Activated CD8-positive, alpha-beta memory T cell treated with anti-CD3 and anti-CD28 coated beads, Interleukin-2, amount 50 U/mL, for 48 hours (primary cell): ENCODE data around the gene GNAT2.

Experiments used
- DNase-seq: peaks from one replicate; pipeline ENCODE4 v3.0.0-alpha.2; 2020

The GNAT2 gene

DNA sequence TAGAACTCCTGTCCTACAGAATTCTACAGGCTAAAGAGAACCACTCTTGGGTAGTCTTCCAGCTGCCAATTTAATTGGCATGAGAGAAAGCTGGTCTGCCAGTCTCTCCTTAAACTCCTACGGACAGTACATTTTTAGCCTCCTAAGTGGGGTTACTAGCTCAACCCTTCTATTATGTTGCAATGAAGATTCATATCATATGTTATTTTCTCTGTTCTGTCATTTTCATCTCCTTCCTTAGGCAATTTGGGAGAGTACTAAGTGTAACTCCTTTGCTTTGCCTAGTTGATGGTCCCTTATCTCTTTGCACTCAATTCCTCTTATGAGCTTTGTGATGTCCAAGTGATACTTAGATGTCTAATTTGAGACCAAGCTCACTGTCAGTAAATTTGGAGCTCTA is 14.0 kb downstream of the GNAT2 start:
- no peak for DNase-seq

DNA sequence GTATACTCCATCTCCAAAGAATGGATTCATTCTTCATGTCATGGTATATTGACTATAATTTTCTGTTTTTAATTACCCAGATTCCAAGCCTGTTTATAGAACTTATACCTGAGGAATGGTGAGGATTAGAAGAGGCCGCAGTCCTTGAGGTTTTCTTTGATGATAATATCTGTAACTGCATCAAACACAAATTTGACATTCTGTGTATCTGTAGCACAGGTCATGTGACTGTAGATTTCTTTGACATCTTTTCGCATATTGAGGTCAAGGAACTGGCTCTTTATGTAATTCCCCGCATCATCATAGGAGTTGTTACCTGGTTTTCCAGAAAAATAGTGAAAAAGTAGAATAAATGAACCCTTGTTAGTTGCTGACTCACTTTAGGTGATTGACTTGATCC is 16.2 kb downstream of the GNAT2 start:
- DNase-seq = no peak

DNA sequence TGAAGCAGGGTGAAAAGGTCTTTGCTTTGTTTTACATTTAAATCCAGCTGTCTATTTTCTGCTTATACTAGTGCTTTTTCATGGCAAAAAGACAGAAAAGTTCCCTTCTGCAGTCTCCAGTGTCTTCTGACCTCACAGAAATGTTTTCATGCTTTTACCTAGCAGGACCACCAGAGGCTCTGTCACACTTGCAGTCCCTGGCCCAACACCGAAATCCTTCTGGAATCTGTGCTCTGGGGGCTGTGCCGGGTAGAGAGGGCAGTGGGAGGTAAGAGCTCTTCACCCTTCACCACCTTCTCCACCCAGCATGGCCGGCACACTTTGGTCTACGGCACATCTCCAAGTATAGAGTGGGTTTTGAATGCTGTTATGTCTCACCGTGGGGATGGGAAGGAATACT is 20.8 kb downstream of the GNAT2 start:
- DNase-seq = no peak

DNA sequence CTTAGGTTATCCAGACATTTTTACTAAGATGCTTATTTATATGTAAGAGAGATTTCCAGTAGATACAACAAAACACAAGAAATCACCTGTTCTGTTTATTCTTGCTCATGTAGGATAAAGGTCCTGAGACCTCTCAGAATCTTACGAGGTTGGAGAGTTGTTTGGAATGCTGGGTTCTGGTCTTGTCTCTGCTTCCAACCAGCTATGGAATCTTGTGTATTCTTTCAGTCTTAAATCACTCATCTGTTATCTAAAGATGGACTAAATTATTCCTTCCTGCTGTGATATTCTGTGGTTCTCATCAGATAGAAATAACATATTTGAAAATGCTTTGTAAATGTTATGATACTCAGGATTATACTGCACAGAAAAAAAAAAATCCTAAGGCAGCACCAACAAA is 21.3 kb downstream of the GNAT2 start:
- DNase-seq = no peak

DNA sequence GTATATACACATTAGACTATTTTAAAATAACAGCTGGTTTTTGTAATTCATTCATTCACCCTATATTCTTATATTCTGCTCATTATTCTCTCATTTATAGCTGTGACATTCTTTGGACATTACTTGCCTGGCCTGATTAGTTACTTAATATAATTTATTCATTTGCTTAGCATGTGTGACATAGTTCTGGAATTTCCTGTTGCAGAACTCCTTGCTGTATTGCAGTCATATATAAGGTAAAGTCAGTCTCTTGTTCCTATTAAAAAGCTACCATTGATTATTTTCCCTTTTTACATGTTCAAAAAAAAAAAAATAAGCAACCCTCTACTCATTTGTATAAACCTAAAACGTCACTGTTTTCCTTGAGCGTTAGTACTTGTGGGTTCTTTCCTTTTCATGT is 23.9 kb downstream of the GNAT2 start:
- DNase-seq = no peak

DNA sequence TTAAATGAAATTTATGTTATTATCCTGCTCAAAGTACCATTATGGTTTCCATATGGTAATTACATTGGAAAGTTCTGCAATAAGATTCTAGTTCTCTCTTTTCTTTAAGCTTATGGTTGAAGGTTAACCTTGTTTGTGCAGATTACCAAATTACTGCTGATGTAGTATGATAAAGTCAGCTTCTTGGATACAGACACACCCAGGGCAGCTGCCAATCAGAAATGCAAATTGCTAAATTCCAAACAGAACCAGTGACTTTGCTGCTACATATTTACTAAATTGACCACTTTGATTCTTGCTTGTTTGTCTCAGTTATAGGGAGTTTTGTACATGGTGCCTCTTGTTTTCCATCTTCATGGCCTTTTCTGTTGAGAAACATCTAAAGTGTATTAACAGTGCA is 26.5 kb downstream of the GNAT2 start:
- no peak for DNase-seq

DNA sequence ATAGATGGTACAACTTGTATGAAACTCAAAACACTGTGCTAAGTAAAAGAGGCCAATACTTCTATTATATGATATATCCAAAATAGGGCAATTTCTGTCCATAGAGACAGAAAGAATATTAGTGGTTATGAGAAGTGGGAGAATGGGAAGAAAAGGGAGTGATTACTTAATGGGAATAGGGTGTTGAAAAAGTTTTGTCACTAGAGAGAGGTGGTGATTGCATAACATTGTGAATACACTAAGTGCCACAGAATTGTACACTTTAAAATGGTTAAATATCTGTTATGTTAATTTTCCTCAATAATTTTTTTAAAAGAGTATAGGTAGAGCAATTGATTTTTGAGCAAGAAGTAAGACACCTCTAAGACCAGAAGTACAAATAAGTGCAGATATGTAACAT is 29.7 kb downstream of the GNAT2 start:
- DNase-seq = no peak

DNA sequence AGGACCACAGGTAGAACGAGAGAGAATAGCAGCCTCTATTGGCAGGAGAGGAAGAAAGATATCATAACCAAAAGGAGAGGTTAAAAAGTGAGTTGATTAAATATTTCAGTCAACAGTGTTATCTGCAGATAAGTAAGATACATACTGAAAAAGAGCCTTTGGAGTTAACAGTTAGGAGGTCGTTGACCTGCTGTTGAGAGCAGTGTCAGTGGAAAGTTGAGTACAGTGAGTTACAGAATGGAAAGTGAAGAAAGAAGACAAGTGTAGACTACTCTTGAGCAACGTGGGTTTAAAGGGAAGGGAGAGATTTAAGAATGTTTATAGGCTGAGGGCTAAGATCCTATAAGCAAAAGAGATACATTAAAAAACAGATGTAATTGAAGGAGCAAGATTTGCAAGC is 30.2 kb downstream of the GNAT2 start:
- DNase-seq = no peak

DNA sequence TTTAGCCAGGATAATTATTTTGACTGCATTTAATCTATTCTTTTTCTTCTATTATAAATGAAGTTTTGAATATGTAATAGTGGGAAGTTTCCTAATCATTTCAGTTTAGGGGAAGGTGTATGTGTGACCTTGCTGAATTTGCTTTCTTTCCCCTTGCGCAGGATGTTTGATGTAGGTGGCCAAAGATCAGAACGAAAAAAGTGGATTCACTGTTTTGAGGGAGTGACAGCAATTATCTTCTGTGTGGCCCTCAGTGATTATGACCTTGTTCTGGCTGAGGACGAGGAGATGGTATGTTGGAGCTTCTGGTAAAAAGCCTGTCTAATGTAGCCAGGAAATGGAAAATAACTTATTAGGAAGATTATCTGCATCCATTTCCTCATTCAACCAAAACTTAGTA is 33.4 kb downstream of the GNAT2 start:
- no peak for DNase-seq

DNA sequence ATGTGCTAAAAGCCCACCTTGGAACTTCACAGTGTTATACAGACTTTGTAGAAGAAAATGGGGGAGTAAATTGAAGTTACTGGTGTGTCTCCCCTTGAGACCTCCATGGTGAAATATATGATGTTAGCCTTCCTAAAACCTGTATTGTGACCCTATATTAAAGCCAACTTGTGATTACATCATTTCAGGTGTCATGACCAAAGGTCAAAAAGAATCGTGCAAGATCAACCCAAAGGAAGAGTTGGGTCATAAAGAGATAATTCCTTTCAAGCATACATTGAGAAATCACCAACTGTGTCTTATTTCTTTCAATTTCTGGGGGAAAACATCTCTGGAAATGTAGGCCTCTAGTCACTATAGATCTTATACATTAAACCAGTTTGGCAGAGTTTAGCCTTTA is 34.6 kb downstream of the GNAT2 start:
- DNase-seq = no peak

DNA sequence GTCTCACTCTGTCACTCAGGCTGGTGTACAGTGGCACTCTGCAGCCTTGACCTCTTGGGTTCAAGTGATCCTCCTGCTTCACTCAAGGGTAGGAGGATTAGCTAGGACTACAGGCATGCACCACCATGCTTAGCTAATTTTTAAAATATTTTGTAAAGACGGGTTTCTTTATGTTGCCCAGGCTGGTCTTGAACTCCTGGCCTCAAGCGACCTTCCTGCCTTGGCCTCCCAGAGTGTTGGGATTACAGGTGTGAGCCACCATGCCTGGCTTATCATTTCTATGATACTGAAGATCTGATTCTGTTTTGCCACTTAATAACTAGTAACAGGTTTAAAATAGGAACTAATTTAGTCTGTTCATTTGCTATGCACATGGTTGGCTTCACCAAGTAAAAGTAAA is 37.4 kb downstream of the GNAT2 start:
- no peak for DNase-seq

DNA sequence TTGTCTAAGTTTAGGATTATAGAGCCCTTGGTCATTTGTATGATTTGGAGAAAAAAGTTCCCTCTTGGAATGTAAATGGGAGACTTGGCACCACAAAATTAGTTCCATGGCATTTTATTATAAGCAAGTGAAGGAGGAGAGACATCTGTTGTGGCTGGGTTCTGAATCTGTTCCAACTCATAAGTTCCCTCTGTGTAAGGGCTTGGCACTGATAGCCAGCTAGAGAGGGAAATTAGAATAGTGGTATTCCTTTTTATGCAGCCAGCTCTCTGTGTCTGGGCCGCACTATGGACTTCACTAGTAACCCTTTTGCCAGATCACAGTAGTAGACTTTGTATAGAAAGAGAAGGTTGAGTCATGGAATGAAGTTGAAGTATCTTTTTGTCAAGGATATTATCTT is 39.9 kb downstream of the GNAT2 start:
- no peak for DNase-seq

DNA sequence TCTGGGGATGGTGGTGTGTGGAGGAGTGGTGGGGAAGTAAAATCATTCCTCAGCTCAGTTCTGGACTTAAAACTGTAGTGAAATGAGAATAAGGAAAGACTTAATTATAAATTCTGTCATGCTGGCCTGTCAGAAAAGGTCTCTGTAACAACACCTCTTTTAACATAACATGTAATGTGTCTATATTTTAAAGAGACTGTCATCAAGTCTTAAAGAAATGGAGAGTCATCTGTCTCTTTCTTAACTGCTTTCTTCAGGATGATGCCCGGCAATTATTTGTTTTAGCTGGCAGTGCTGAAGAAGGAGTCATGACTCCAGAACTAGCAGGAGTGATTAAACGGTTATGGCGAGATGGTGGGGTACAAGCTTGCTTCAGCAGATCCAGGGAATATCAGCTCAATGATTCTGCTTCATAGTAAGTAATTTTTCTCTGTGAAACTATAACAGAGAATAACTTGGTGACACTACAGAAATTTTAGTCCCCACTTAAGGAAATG is 40.4 kb downstream of the GNAT2 start:
- no peak for DNase-seq

DNA sequence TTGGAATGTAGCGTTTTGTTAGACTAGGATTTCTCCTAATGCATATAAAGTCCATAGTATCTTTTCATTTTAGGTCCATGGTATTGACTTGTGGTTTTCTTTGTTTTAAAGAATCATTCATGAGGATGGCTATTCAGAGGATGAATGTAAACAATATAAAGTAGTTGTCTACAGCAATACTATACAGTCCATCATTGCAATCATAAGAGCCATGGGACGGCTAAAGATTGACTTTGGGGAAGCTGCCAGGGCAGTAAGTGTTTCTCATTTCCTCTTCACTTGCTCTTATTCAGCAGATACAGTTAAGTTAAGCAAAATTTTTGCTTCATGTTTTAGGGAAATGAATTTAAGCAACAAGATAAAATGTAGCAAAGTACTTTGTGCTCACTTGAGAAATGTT is 45.6 kb downstream of the GNAT2 start:
- no peak for DNase-seq

DNA sequence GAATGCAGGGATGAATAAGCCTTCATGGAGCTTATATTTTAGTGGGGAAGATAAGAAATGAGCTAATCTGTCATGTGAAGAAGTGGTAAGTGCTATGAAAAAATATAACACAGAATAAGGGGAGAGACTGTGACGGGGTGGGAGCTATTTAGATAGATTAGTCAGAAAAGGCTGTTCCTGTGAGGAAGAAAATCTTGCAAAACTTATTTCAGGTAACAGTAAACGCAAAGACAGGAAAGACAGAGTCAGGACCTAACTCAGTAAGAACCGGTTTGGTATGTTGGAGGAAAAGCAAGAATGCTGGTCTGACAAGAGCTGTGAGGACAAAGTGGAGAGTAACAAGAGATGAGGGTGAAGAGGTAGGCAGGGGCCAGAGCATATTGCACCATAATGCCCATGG is 49.0 kb downstream of the GNAT2 start:
- DNase-seq = no peak

DNA sequence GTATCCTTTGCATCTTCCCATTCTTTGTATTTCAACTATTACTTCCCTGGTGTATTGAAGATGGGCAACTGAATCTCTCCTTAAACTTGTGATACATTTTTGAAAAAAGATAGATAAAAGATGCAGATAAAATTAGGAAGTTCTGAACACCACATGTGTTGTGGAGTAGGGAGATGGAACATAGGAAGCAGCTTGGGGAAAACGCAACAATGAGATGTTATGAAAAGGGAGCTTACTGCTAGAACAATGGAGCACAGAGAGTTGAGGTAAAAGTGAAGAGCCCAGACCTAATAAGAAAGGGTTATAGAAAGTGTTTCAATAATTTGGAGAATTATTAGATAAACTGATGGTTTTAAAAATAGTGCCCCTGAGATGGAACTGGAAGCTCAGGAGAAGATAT is 50.1 kb downstream of the GNAT2 start:
- no peak for DNase-seq

DNA sequence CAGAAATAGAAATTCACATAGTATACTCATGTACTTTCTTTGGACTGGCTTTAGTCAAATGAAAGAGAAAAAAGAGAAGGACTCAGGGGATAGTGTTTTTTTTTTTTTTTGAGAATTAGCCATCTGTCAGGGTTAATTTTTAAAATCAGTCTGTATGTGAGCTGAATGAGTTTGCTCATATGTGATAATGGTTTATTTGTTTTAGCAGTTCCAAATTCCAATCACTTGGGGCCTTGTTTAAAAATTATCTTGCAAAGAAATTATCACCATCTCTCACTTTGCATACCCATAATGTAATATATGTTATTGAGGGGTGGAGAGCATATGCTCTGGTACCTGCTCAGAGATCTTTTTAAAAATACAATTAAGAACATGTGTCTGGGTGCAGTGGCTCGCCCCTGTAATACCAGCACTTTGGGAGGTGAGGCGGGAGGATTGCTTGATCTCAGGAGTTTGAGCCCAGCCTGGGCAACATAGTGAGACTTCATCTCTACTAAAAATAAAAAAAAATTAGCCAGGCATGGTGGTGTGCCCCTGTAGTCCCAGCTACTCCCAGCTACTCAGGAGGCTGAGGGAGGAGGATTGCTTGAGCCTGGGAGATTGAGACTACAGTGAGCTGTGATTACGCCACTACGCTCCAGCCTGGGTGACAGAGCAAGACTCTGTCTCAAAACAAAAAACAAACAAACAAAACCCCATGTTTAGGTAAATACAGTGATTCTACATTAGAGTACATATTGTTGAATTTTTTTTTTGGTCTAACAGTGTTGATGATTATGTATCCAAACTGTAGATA is 51.3 kb downstream of the GNAT2 start:
- DNase-seq = no peak

DNA sequence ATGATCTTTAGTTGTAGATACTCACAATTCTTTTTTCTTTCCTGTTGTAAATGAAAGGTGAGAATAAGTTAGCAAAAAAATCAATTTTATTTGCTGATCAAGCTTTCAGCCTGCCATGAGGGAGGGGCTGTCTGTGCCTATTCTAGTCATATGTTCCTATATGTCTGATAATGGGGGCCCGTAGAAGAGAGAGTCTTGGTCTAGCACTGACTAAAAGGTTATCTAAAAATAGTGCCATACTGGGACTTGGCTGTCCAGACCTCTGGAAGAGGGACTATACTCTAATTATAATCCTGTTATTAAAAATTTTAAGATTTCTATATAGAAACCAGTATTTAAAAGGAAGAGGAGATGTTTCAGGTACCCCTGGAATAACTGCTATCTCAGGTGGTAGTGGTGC is 52.4 kb downstream of the GNAT2 start:
- no peak for DNase-seq

DNA sequence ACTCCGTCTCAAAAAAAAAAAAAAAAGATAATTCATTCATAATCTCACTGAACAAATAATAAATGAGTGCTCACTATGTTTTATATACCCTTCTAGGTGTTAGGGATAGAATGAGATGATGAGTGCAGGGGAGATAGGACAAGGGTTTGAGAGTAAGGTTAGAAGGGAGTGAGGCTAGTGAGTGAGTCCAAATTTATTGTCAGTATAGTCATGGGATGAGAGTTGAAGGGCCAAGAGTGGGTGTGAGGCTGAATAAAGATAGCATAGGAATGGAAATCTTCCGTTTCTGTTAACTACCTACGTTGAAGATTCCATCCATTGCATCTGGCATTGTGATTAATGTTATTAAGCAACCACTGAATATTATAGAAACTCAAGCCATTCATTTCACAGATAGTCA is 54.2 kb downstream of the GNAT2 start:
- no peak for DNase-seq

DNA sequence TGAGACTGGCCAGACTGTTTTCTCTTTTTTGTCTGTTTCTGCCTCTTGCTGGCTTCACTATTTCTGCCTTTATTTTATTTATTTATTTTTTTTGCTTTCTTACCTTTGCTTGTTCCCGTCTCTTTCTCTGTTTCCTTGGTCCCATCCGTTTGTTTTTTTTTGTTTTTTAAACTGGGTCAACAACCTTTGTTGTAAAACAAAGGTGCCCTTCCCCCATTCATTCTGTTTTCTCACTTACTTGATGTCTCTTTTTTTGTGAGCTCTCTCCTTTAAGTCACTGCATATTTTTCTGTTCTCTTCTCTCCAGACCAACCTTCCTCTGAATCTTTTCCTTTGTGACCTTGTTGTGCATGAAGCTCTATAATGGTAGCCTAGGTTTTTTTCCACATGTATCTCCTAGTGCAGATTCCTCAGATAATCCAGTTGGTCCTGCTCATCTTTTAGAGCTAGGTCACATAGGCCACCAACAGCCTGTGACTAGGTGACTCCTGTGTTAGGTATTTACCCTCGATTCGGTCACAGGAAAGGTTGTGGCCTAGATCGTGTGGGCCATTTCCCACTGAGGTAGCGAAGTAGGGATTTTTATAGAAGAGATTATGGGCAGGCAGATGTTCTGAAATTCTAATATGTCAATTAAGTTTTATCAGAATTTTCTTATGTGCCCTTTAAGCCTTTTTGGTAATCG is 55.1 kb downstream of the GNAT2 start:
- no peak for DNase-seq

DNA sequence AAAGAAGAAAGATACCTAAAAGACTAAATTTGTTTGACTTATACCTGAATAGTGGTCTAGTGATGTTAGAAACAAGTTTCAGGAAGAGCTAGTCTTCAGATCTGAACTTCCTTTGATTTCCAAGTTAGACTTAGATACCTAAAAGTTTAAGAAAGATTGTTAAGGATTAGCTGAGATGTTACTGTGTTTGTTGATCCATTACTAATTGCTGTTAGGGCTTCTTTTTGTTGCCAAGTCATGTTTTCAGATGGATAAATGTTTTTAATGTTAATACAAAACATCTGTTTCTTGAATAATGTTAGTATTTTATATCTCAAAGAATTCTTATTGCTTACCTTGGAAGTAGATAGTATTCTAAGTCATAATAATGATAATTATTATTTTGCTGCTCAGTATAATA is 59.4 kb downstream of the GNAT2 start:
- DNase-seq = no peak

DNA sequence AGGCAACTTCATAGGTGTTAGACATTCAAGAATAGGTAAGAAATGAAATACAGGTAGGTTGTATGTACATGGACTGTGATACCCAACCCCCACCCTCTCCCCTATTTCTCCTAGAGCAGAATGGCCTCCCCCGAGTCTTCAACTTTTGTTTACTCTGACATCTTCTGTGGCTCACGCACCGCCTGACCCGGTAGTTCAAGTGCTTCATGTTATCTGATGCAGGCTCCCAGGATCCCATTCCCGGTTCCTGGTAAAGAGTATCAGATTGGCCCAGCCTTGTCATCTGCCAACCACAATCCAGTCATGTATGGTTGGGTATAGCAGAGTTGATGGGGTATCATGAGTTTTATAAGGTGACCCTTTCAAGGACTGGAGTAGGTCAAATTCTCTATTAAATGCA is 61.9 kb downstream of the GNAT2 start:
- no peak for DNase-seq

DNA sequence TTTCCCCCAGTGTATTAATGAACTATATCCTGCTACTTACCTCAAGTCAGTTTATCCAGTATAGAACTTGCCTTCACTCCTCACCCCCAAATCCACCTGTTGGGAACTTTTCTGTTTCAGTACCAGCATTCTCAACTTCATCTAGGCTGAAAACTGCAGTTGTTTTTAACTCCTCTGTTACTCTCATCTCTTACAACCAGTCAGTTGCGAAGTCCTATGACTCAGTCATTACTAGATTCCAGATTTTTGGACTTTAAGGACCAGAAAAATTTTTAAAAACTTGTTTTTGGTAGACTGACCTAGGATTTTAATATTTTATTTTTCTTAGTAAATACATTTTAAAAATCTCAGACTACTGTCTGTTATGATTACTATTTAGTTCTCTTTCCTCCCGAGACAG is 62.9 kb downstream of the GNAT2 start:
- DNase-seq = no peak
